ENCODE results near the gene TENM4.

- TF ChIP-seq ZNF24 (IDR thresholded peaks at IDR 0.05), result no peak
- TF ChIP-seq ZBTB40 (IDR thresholded peaks at IDR 0.05), result no peak
- TF ChIP-seq ZBTB40 (CRISPR knock-in tag; IDR thresholded peaks at IDR 0.05), result no peak
- no peak for TF ChIP-seq ZHX1 (CRISPR knock-in tag; IDR thresholded peaks at IDR 0.05; ENCODE audit: low read depth)
- no peak for TF ChIP-seq ZFP37 (CRISPR knock-in tag; IDR thresholded peaks at IDR 0.05; ENCODE audit: borderline replicate concordance)
- no peak for TF ChIP-seq BCL3 (CRISPR knock-in tag; IDR thresholded peaks at IDR 0.05)
- TF ChIP-seq CREB3 (CRISPR knock-in tag; IDR thresholded peaks at IDR 0.05), result no peak
- TF ChIP-seq ZNF138 (CRISPR knock-in tag; IDR thresholded peaks at IDR 0.05; ENCODE audit: low read depth), result no peak
- no peak for TF ChIP-seq ZNF432 (CRISPR knock-in tag; IDR thresholded peaks at IDR 0.05; ENCODE audit: borderline replicate concordance)
These were observed 786.8 kb downstream of the TENM4 start for GRCh38 chr11:78654071-78654470.

Measured in HepG2 (cell line).